GM03348 (cell line): ENCODE measurements around the gene GATM.
"Not testable (repeated sequence)": the region's sequence is repeated elsewhere in the genome, so short reads cannot be mapped to it uniquely, and the experiment has no call there.

Source experiments
- DNase-seq: peaks from one replicate; pipeline ENCODE4 v3.0.0; 2012; ENCODE audit warnings: low spot score

GATM gene

GRCh38 chr15:45351227-45351626 lies 27.1 kb downstream of the GATM start:
- DNase-seq, result no peak

GRCh38 chr15:45349623-45350022 lies 28.7 kb downstream of the GATM start:
- no peak for DNase-seq

- no peak for DNase-seq
Observed at GRCh38 chr15:45347989-45348388, 30.4 kb downstream of the GATM start.

GRCh38 chr15:45347033-45347432 lies 31.3 kb downstream of the GATM start:
- no peak for DNase-seq

GRCh38 chr15:45346381-45346780 lies 32.0 kb downstream of the GATM start:
- no peak for DNase-seq

GRCh38 chr15:45343258-45343860 lies 35.0 kb downstream of the GATM start:
- no peak for DNase-seq

- no peak for DNase-seq
Observed at GRCh38 chr15:45341790-45342189, 36.6 kb downstream of the GATM start.

- no peak for DNase-seq
Observed at GRCh38 chr15:45340429-45340828, 37.9 kb downstream of the GATM start.

- DNase-seq, result no peak
Observed at GRCh38 chr15:45338417-45338816, 39.9 kb downstream of the GATM start.

- no peak for DNase-seq
Observed at GRCh38 chr15:45337224-45337623, 41.1 kb downstream of the GATM start.

- no peak for DNase-seq
Observed at GRCh38 chr15:45333550-45333949, 44.8 kb downstream of the GATM start.

GRCh38 chr15:45332694-45333093 lies 45.6 kb downstream of the GATM start:
- DNase-seq, result no peak

- DNase-seq, result peak; percentile 10
Observed at GRCh38 chr15:45331972-45332371, 46.4 kb downstream of the GATM start.

- no peak for DNase-seq
Observed at GRCh38 chr15:45328663-45329062, 49.7 kb downstream of the GATM start.

- no peak for DNase-seq
Observed at GRCh38 chr15:45326741-45327140, 51.6 kb downstream of the GATM start.

- no peak for DNase-seq
Observed at GRCh38 chr15:45326280-45326679, 52.1 kb downstream of the GATM start.

GRCh38 chr15:45320581-45321205 lies 57.7 kb downstream of the GATM start:
- DNase-seq, result no peak

GRCh38 chr15:45319472-45320214 lies 58.7 kb downstream of the GATM start:
- no peak for DNase-seq

GRCh38 chr15:45314960-45315359 lies 63.4 kb downstream of the GATM start:
- no peak for DNase-seq

- not testable (repeated sequence) for DNase-seq
Observed at GRCh38 chr15:45314117-45314516, 64.2 kb downstream of the GATM start.
